ENCODE data around the gene LANCL3. TPM values are rescaled to one million over a fixed set of nuclear protein-coding genes. Genes with fewer than 3 reads are reported as not detected.
"Not testable (repeated sequence)": the region's sequence is repeated elsewhere in the genome, so short reads cannot be mapped to it uniquely, and the experiment has no call there.

Gene LANCL3
- polyA plus RNA-seq: 1 to 10 TPM in 1 of 2 donors, under 1 TPM in 1; 0.98 to 1.4 TPM

GRCh38 chrX:37571426-37572107 lies at the start of gene LANCL3:
Gene LANCL3, plus strand, starts transcription at chrX:37571661. Its CDS starts 210 bp downstream, at chrX:37571871.
- not testable (repeated sequence) for H3K27me3 ChIP-seq (ENCODE audit: control insufficient read depth in 1 of 2, insufficient read depth in 2 of 2, low read length in 2 of 2); H3K4me1 ChIP-seq (ENCODE audit: control insufficient read depth in 2 of 2, insufficient read depth in 2 of 2, low read length in 1 of 2); H3K9me3 ChIP-seq (ENCODE audit: control insufficient read depth in 2 of 2, insufficient read depth in 1 of 2, low read depth in 1 of 2, low read length in 1 of 2); H3K36me3 ChIP-seq (ENCODE audit: control insufficient read depth in 2 of 2, insufficient read depth in 2 of 2, low read length in 1 of 2)
- WGBS, 2 donors: 2 to 26% methylated on average over 23 to 68 of the region's 68 CpGs
- H3K4me3 ChIP-seq (ENCODE audit: low read depth in 1 of 2, low read length in 2 of 2): peak within 1 kb of the TSS; percentile 36 to 45
- peak within 1 kb of the TSS in 1 of 2 donors; percentile 49 for H3K27ac ChIP-seq (ENCODE audit: low read depth in 2 of 2, low read length in 1 of 2)

- not testable (repeated sequence) for H3K27ac ChIP-seq (ENCODE audit: low read depth in 2 of 2, low read length in 1 of 2); H3K9me3 ChIP-seq (ENCODE audit: control insufficient read depth in 2 of 2, insufficient read depth in 1 of 2, low read depth in 1 of 2, low read length in 1 of 2); H3K4me1 ChIP-seq (ENCODE audit: control insufficient read depth in 2 of 2, insufficient read depth in 2 of 2, low read length in 1 of 2); H3K4me3 ChIP-seq (ENCODE audit: low read depth in 1 of 2, low read length in 2 of 2); H3K36me3 ChIP-seq (ENCODE audit: control insufficient read depth in 2 of 2, insufficient read depth in 2 of 2, low read length in 1 of 2); H3K27me3 ChIP-seq (ENCODE audit: control insufficient read depth in 1 of 2, insufficient read depth in 2 of 2, low read length in 2 of 2)
- WGBS, 2 donors: 62 to 63% methylated on average over 3 of the region's 3 CpGs
Measured at GRCh38 chrX:37523673-37524072, 47.8 kb upstream of the LANCL3 start.

- H3K4me1 ChIP-seq (ENCODE audit: control insufficient read depth in 2 of 2, insufficient read depth in 2 of 2, low read length in 1 of 2): no peaks in the 10 kb centered on the region
- no peaks in the 10 kb centered on the region for H3K36me3 ChIP-seq (ENCODE audit: control insufficient read depth in 2 of 2, insufficient read depth in 2 of 2, low read length in 1 of 2)
- no peaks in the 10 kb centered on the region for H3K9me3 ChIP-seq (ENCODE audit: control insufficient read depth in 2 of 2, insufficient read depth in 1 of 2, low read depth in 1 of 2, low read length in 1 of 2)
- 90 to 94% methylated on average over 10 to 11 of the region's 11 CpGs for WGBS, 2 donors
- H3K4me3 ChIP-seq (ENCODE audit: low read depth in 1 of 2, low read length in 2 of 2): no peak overlapping the region
- H3K27ac ChIP-seq (ENCODE audit: low read depth in 2 of 2, low read length in 1 of 2): no peak overlapping the region
- H3K27me3 ChIP-seq (ENCODE audit: control insufficient read depth in 1 of 2, insufficient read depth in 2 of 2, low read length in 2 of 2): no peaks in the 10 kb centered on the region
Measured at GRCh38 chrX:37541991-37542390, 29.5 kb upstream of the LANCL3 start.

DNA sequence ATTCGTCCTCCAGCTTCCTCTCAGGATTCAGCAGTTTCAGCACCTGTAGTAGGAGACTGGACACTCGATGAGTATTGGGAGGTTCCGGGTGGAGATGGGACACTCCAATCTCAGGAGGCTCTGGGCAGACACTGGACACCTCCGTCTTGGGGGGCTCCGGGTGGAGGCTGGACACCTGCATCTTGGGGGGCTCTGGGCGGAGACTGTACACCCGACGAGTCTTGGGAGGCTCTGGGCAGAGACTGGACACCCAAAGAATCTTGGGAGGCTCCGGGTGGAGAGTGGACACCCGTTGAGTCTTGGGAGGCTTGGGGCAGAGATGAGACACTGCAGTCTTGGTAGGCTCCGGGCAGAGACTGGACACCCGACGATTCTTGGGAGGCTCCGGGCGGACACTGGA lies 28.7 kb upstream of the LANCL3 start:
- no peaks in the 10 kb centered on the region for H3K36me3 ChIP-seq (ENCODE audit: control insufficient read depth in 2 of 2, insufficient read depth in 2 of 2, low read length in 1 of 2)
- WGBS, 2 donors: 94 to 95% methylated on average over 15 of the region's 15 CpGs
- H3K4me1 ChIP-seq (ENCODE audit: control insufficient read depth in 2 of 2, insufficient read depth in 2 of 2, low read length in 1 of 2): no peaks in the 10 kb centered on the region
- no peak overlapping the region for H3K4me3 ChIP-seq (ENCODE audit: low read depth in 1 of 2, low read length in 2 of 2)
- H3K27ac ChIP-seq (ENCODE audit: low read depth in 2 of 2, low read length in 1 of 2): no peak overlapping the region
- no peaks in the 10 kb centered on the region for H3K27me3 ChIP-seq (ENCODE audit: control insufficient read depth in 1 of 2, insufficient read depth in 2 of 2, low read length in 2 of 2)
- no peaks in the 10 kb centered on the region for H3K9me3 ChIP-seq (ENCODE audit: control insufficient read depth in 2 of 2, insufficient read depth in 1 of 2, low read depth in 1 of 2, low read length in 1 of 2)

- Histone ChIP-seq H3K4me3 (ENCODE audit: low read depth in 1 of 2, low read length in 2 of 2) (no peak overlapping the region), H3K36me3 (ENCODE audit: control insufficient read depth in 2 of 2, insufficient read depth in 2 of 2, low read length in 1 of 2) (no peaks in the 10 kb centered on the region), H3K9me3 (ENCODE audit: control insufficient read depth in 2 of 2, insufficient read depth in 1 of 2, low read depth in 1 of 2, low read length in 1 of 2) (no peaks in the 10 kb centered on the region), H3K27me3 (ENCODE audit: control insufficient read depth in 1 of 2, insufficient read depth in 2 of 2, low read length in 2 of 2) (no peaks in the 10 kb centered on the region), H3K27ac (ENCODE audit: low read depth in 2 of 2, low read length in 1 of 2) (no peak overlapping the region), H3K4me1 (ENCODE audit: control insufficient read depth in 2 of 2, insufficient read depth in 2 of 2, low read length in 1 of 2) (no peaks in the 10 kb centered on the region)
- 95 to 97% methylated on average over 23 of the region's 23 CpGs for WGBS, 2 donors
Measured at GRCh38 chrX:37543324-37543723, 28.1 kb upstream of the LANCL3 start.

DNA sequence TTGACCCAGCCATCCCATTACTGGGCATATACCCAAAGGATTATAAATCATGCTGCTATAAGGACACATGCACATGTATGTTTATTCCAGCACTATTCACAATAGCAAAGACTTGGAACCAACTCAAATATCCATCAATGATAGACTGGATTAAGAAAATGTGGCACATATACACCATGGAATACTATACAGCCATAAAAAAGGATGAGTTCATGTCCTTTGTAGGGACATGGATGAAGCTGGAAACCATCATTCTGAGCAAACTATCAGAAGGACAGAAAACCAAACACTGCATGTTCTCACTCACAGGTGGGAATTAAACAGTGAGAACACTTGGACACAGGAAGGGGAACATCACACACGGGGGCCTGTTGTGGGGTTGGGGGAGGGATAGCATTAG lies 26.9 kb upstream of the LANCL3 start:
- 85 to 93% methylated on average over 1 of the region's 1 CpG for WGBS, 2 donors
- H3K36me3 ChIP-seq (ENCODE audit: control insufficient read depth in 2 of 2, insufficient read depth in 2 of 2, low read length in 1 of 2); H3K4me3 ChIP-seq (ENCODE audit: low read depth in 1 of 2, low read length in 2 of 2); H3K4me1 ChIP-seq (ENCODE audit: control insufficient read depth in 2 of 2, insufficient read depth in 2 of 2, low read length in 1 of 2); H3K27ac ChIP-seq (ENCODE audit: low read depth in 2 of 2, low read length in 1 of 2); H3K9me3 ChIP-seq (ENCODE audit: control insufficient read depth in 2 of 2, insufficient read depth in 1 of 2, low read depth in 1 of 2, low read length in 1 of 2); H3K27me3 ChIP-seq (ENCODE audit: control insufficient read depth in 1 of 2, insufficient read depth in 2 of 2, low read length in 2 of 2): not testable (repeated sequence)

DNA sequence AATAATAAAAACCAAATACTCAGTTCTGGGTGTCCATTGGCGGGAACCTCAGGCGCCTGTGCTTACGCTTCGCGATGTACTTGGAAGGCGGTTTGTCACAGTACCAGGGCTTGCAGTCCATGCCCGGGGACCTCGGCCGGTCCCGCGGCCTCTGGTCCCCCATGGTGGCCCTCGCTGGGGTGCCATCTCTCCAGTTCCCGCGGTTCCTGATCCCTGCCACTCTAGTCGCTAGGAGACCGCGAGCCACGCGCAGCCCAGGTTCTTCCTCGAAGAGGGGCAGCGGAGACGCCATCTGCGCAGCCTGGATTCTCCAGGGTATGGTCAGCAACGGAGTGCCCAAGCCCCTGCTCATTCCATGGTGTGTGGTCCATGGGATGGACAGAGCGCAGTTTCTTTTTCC lies 26.4 kb upstream of the LANCL3 start:
- Histone ChIP-seq H3K9me3 (ENCODE audit: control insufficient read depth in 2 of 2, insufficient read depth in 1 of 2, low read depth in 1 of 2, low read length in 1 of 2) (no peaks in the 10 kb centered on the region), H3K27ac (ENCODE audit: low read depth in 2 of 2, low read length in 1 of 2) (no peak overlapping the region), H3K36me3 (ENCODE audit: control insufficient read depth in 2 of 2, insufficient read depth in 2 of 2, low read length in 1 of 2) (no peaks in the 10 kb centered on the region), H3K4me1 (ENCODE audit: control insufficient read depth in 2 of 2, insufficient read depth in 2 of 2, low read length in 1 of 2) (no peaks in the 10 kb centered on the region), H3K4me3 (ENCODE audit: low read depth in 1 of 2, low read length in 2 of 2) (no peak overlapping the region), H3K27me3 (ENCODE audit: control insufficient read depth in 1 of 2, insufficient read depth in 2 of 2, low read length in 2 of 2) (peaks cover 0 to under 1% of the 10 kb centered on the region in 2 donors)
- WGBS, 2 donors: 90 to 97% methylated on average over 25 of the region's 25 CpGs

- not testable (repeated sequence) for H3K4me1 ChIP-seq (ENCODE audit: control insufficient read depth in 2 of 2, insufficient read depth in 2 of 2, low read length in 1 of 2); H3K4me3 ChIP-seq (ENCODE audit: low read depth in 1 of 2, low read length in 2 of 2); H3K27ac ChIP-seq (ENCODE audit: low read depth in 2 of 2, low read length in 1 of 2); H3K9me3 ChIP-seq (ENCODE audit: control insufficient read depth in 2 of 2, insufficient read depth in 1 of 2, low read depth in 1 of 2, low read length in 1 of 2); H3K36me3 ChIP-seq (ENCODE audit: control insufficient read depth in 2 of 2, insufficient read depth in 2 of 2, low read length in 1 of 2); H3K27me3 ChIP-seq (ENCODE audit: control insufficient read depth in 1 of 2, insufficient read depth in 2 of 2, low read length in 2 of 2)
Measured at GRCh38 chrX:37549619-37550018, 21.8 kb upstream of the LANCL3 start.

- no peaks in the 10 kb centered on the region for H3K9me3 ChIP-seq (ENCODE audit: control insufficient read depth in 2 of 2, insufficient read depth in 1 of 2, low read depth in 1 of 2, low read length in 1 of 2)
- no peaks in the 10 kb centered on the region for H3K4me1 ChIP-seq (ENCODE audit: control insufficient read depth in 2 of 2, insufficient read depth in 2 of 2, low read length in 1 of 2)
- 64 to 73% methylated on average over 6 of the region's 6 CpGs for WGBS, 2 donors
- H3K27me3 ChIP-seq (ENCODE audit: control insufficient read depth in 1 of 2, insufficient read depth in 2 of 2, low read length in 2 of 2): peaks cover 0 to 2% of the 10 kb centered on the region in 2 donors
- H3K27ac ChIP-seq (ENCODE audit: low read depth in 2 of 2, low read length in 1 of 2): no peak overlapping the region
- H3K36me3 ChIP-seq (ENCODE audit: control insufficient read depth in 2 of 2, insufficient read depth in 2 of 2, low read length in 1 of 2): no peaks in the 10 kb centered on the region
- H3K4me3 ChIP-seq (ENCODE audit: low read depth in 1 of 2, low read length in 2 of 2): no peak overlapping the region
Measured at GRCh38 chrX:37553476-37553875, 18.0 kb upstream of the LANCL3 start.

DNA sequence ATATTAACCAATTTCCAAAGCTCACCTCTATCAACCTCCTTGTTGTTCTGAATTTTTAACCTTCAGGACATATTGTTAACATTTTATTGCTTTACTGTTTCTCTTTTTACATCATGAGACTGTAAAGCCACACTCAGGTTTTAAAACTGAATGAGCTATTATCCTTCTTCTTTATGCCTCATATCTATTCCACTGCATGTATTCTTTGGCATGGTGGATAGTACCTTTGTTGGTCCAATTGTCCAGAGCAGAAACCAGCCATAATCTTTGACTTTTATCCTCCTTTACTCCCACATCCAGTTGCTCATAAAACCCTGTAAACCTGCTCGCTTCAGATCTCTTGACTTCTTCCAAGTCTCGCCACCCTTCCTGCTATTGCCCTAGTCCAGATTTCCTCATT lies 6.2 kb upstream of the LANCL3 start:
- not testable (repeated sequence) for H3K4me3 ChIP-seq (ENCODE audit: low read depth in 1 of 2, low read length in 2 of 2); H3K9me3 ChIP-seq (ENCODE audit: control insufficient read depth in 2 of 2, insufficient read depth in 1 of 2, low read depth in 1 of 2, low read length in 1 of 2); H3K36me3 ChIP-seq (ENCODE audit: control insufficient read depth in 2 of 2, insufficient read depth in 2 of 2, low read length in 1 of 2); H3K27me3 ChIP-seq (ENCODE audit: control insufficient read depth in 1 of 2, insufficient read depth in 2 of 2, low read length in 2 of 2); H3K4me1 ChIP-seq (ENCODE audit: control insufficient read depth in 2 of 2, insufficient read depth in 2 of 2, low read length in 1 of 2); H3K27ac ChIP-seq (ENCODE audit: low read depth in 2 of 2, low read length in 1 of 2)
- 77 to 100% methylated on average over 2 of the region's 2 CpGs for WGBS, 2 donors

Measured in esophagus (tissue), 2 donors.